ENCODE data around the gene TUBA4B.

DNA sequence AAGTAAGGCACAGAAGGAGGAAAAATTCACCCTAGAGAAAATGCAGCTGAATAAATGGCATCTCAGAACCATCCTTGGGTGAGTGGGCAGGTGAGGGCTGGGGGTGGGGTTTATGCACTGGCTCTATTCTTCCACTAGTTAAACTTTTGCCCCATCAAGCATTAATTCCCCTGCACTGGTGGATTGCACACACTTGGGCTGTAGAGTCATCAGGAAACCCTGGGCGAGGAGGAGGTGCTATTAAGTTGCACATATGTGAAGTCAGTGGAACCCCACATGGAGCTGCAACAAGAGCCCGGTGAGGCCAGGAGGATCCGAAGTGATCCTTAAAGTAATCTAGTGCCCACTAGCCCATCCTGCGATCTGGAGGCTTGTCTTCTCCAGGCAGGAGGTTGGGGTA is 19.3 kb downstream of the TUBA4B start:
- TF ChIP-seq, protein P1, sequence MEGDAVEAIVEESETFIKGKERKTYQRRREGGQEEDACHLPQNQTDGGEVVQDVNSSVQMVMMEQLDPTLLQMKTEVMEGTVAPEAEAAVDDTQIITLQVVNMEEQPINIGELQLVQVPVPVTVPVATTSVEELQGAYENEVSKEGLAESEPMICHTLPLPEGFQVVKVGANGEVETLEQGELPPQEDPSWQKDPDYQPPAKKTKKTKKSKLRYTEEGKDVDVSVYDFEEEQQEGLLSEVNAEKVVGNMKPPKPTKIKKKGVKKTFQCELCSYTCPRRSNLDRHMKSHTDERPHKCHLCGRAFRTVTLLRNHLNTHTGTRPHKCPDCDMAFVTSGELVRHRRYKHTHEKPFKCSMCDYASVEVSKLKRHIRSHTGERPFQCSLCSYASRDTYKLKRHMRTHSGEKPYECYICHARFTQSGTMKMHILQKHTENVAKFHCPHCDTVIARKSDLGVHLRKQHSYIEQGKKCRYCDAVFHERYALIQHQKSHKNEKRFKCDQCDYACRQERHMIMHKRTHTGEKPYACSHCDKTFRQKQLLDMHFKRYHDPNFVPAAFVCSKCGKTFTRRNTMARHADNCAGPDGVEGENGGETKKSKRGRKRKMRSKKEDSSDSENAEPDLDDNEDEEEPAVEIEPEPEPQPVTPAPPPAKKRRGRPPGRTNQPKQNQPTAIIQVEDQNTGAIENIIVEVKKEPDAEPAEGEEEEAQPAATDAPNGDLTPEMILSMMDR (conservative IDR thresholded peaks at IDR 0.05; ENCODE audit: low read depth, low read length), result no peak
- no peak for TF ChIP-seq POLR2A (IDR thresholded peaks at IDR 0.05; ENCODE audit: low read depth, low read length)
